Parathyroid adenoma (tissue), 2 donors: ENCODE results near the gene TNFRSF9.
A peak's percentile ranks its signal among the peaks of the same experiment; 100 is the strongest.

Experiments
- H2AFZ ChIP-seq: fragments of 300-600 bp; sonication (generic); one replicate; pipeline ENCODE4 v1.7.0; 2017; ENCODE audit warnings: antibody characterized with exemption, mild to moderate bottlenecking
- H3K27ac ChIP-seq: fragments of 300-600 bp; sonication (generic); one replicate; pipeline ENCODE4 v1.7.0; 2017
- H3K27me3 ChIP-seq: fragments of 300-600 bp; sonication (generic); one replicate; pipeline ENCODE4 v1.7.0; 2017; ENCODE audit warnings: low read length; ENCODE audit not compliant: control insufficient read depth, insufficient read depth
- H3K36me3 ChIP-seq: fragments of 300-600 bp; sonication (generic); one replicate; pipeline ENCODE4 v1.7.0; 2017; ENCODE audit warnings: low read length; ENCODE audit not compliant: control insufficient read depth, insufficient read depth
- H3K4me1 ChIP-seq: fragments of 300-600 bp; sonication (generic); one replicate; pipeline ENCODE4 v1.7.0; 2017; ENCODE audit warnings: control low read depth
- H3K4me2 ChIP-seq: fragments of 300-600 bp; sonication (generic); one replicate; pipeline ENCODE4 v1.7.0; 2017; ENCODE audit warnings: low read length
- H3K4me3 ChIP-seq: fragments of 300-600 bp; sonication (generic); one replicate; pipeline ENCODE4 v1.7.0; 2017; ENCODE audit warnings: low read depth, low read length
- H3K79me2 ChIP-seq: fragments of 300-600 bp; sonication (generic); one replicate; pipeline ENCODE4 v1.7.0; 2017; ENCODE audit warnings: control low read depth
- H3K9ac ChIP-seq: fragments of 300-600 bp; sonication (generic); one replicate; pipeline ENCODE4 v1.7.0; 2017; ENCODE audit warnings: mild to moderate bottlenecking
- H3K9me3 ChIP-seq: fragments of 300-600 bp; sonication (generic); one replicate; pipeline ENCODE4 v1.7.0; 2017; ENCODE audit warnings: low read length; ENCODE audit not compliant: control insufficient read depth
- TF ChIP-seq, protein P1 (sequence below): fragments of 300-600 bp; sonication (generic); IDR thresholded peaks from one replicate; pipeline ENCODE4 v1.7.0; 2017; ENCODE audit warnings: antibody characterized with exemption, mild to moderate bottlenecking
- donor health status: primary hyperparathyroidism.

Gene TNFRSF9

DNA sequence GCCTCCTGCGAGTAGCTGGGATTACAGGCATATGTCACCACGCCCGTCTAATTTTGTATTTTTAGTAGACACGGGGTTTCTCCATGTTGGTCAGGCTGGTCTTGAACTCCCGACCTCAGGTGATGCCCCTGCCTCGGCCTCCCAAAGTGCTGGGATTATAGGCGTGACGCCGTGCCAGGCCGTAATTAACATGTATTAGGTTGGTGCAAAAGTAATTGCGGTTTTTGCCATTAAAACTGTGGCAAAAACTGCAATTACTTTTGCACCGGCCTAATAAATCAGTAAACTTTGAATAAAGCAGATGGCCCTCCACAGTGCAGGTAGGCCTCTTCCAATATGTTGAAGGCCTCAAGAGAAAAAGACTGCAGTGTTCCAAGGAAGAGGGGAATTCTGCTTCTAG lies 35.4 kb downstream of the TNFRSF9 start:
- TF ChIP-seq, protein P1, sequence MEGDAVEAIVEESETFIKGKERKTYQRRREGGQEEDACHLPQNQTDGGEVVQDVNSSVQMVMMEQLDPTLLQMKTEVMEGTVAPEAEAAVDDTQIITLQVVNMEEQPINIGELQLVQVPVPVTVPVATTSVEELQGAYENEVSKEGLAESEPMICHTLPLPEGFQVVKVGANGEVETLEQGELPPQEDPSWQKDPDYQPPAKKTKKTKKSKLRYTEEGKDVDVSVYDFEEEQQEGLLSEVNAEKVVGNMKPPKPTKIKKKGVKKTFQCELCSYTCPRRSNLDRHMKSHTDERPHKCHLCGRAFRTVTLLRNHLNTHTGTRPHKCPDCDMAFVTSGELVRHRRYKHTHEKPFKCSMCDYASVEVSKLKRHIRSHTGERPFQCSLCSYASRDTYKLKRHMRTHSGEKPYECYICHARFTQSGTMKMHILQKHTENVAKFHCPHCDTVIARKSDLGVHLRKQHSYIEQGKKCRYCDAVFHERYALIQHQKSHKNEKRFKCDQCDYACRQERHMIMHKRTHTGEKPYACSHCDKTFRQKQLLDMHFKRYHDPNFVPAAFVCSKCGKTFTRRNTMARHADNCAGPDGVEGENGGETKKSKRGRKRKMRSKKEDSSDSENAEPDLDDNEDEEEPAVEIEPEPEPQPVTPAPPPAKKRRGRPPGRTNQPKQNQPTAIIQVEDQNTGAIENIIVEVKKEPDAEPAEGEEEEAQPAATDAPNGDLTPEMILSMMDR, result no peak
- H3K4me1 ChIP-seq, result no peaks in the 10 kb centered on the region
- H3K27me3 ChIP-seq, result no peaks in the 10 kb centered on the region
- H3K9me3 ChIP-seq, result no peaks in the 10 kb centered on the region
- H3K9ac ChIP-seq, result no peak overlapping the region
- H3K27ac ChIP-seq, result no peak overlapping the region
- H2AFZ ChIP-seq, result no peak overlapping the region
- no peak overlapping the region for H3K4me2 ChIP-seq
- H3K36me3 ChIP-seq, result no peaks in the 10 kb centered on the region
- no peaks in the 10 kb centered on the region for H3K79me2 ChIP-seq
- H3K4me3 ChIP-seq, result no peak overlapping the region

DNA sequence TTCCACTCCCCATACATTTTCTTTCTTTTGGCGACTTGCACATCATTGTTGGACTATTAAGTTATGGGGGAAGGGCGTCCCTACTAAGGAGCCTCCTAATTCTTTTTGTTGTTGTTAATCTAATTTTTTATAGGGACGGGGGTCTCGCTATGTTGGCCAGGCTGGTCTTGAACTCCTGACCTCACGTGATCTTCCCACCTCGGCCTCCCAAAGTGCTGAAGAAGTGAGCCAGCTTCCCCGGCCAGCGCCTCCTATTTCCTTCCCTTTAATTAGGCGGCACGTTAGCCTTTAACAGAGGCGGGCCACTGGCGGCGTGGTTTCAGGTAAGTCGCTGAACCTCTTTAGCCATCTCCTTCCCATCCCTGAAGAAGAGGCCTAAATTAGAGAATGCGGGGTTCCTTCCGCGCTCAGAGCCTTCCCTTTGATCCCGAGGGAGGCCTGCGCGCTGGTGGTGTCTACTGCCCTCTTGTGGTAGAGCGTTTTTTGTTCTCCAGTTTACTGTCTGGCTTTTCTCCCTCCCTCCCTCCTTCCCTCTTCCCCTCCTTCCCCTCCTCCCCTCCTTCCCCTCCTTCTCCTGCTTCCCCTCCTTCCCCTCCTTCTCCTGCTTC lies 38.1 kb downstream of the TNFRSF9 start:
- TF ChIP-seq, protein P1, result peak; percentile 50
- H3K27me3 ChIP-seq, result no peaks in the 10 kb centered on the region
- H2AFZ ChIP-seq, result peak overlapping the region; percentile 70
- H3K27ac ChIP-seq, result no peak overlapping the region
- H3K36me3 ChIP-seq, result no peaks in the 10 kb centered on the region
- no peak overlapping the region for H3K4me3 ChIP-seq
- no peak overlapping the region for H3K9ac ChIP-seq
- no peaks in the 10 kb centered on the region for H3K79me2 ChIP-seq
- H3K9me3 ChIP-seq, result no peaks in the 10 kb centered on the region
- no peaks in the 10 kb centered on the region for H3K4me1 ChIP-seq
- peak overlapping the region; percentile 45 for H3K4me2 ChIP-seq

DNA sequence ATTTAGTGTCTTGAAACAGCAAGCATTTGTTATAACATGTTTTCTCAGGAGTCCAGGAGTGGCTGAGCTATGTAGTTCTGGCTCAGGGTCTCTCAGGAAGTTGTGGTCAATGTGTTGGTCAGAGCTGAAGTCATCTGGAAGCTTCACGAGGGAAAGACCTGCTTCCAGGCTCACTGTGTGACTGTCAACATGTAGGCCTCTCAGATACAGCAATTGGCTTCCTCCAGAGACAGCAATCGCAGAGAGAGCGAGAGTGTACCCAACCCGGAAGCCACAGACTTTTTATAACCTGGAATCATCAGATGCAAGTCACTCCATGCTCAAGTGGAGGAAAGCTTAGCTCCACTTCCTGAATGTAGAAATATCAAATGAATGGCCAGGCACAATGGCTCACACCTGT lies 40.9 kb downstream of the TNFRSF9 start:
- Histone ChIP-seq H3K36me3 (no peaks in the 10 kb centered on the region), H3K9me3 (no peaks in the 10 kb centered on the region), H3K4me2 (no peak overlapping the region), H3K27ac (no peak overlapping the region), H3K27me3 (no peaks in the 10 kb centered on the region), H3K4me3 (no peak overlapping the region), H3K4me1 (no peaks in the 10 kb centered on the region), H2AFZ (no peak overlapping the region), H3K79me2 (no peaks in the 10 kb centered on the region), H3K9ac (no peak overlapping the region)
- TF ChIP-seq, protein P1, result no peak

DNA sequence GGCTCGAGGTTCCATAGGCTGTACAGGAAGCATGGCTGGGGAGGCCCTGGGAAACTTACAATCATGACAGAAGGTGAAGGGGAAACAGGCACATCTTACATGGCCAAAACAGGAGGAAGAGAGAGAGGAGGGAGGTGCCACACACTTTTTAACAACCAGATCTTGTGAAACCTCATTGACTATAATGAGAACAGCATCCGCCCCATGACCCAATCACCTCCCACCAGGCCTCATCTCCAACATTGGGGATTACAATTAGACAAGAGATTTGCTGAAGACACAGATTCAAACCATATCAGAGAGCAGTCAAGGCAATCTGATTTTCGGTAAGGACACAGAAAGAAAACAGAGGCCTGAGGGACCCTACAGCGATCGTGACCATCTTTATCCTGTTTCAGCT lies 41.7 kb downstream of the TNFRSF9 start:
- Histone ChIP-seq H3K27ac (no peak overlapping the region), H3K4me1 (no peaks in the 10 kb centered on the region), H3K27me3 (no peaks in the 10 kb centered on the region), H3K4me3 (no peak overlapping the region), H3K36me3 (no peaks in the 10 kb centered on the region), H3K4me2 (no peak overlapping the region), H2AFZ (no peak overlapping the region), H3K79me2 (no peaks in the 10 kb centered on the region), H3K9ac (no peak overlapping the region), H3K9me3 (no peaks in the 10 kb centered on the region)
- TF ChIP-seq, protein P1, result no peak

DNA sequence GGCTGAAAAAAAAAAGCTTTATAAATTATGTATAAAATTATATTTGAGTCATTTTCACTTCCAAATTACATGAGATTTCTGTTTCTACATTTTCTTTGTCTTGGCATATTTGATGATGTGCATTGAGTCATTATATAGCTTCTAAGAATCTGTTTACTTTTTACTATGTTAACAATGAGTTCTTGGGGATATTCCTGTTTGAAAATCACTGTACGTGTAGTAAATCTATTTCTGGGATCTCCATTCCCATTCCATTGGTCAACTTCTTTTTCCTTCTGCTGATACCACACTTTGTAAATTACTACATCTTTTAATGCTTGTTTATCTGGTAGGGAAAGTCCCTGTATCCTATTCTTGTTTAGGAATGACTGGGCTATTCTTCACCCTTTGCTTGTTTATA lies 43.6 kb downstream of the TNFRSF9 start:
- Histone ChIP-seq H3K27me3 (no peaks in the 10 kb centered on the region), H3K9ac (no peak overlapping the region), H2AFZ (no peak overlapping the region), H3K79me2 (no peaks in the 10 kb centered on the region), H3K4me3 (no peak overlapping the region), H3K4me1 (no peaks in the 10 kb centered on the region), H3K4me2 (no peak overlapping the region), H3K27ac (no peak overlapping the region), H3K36me3 (no peaks in the 10 kb centered on the region), H3K9me3 (no peaks in the 10 kb centered on the region)
- TF ChIP-seq, protein P1, result no peak
